SK-N-SH (cell line): ENCODE results near the gene APH1B. TPM values are rescaled to one million over a fixed set of nuclear protein-coding genes. Genes with fewer than 3 reads are reported as not detected.

Source experiments
- CTCF ChIA-PET: fragments of 300-600, 350-600 bp; formaldehyde crosslinking; extraction: SDS; loops from one replicate; lab custom pipeline; 2021; lab: Yijun Ruan, JAX
- POLR2A ChIA-PET: fragments of 350-600 bp; sonication (Branson Sonifier 250); formaldehyde crosslinking; extraction: SDS; loops from one replicate; lab custom pipeline; 2020; ENCODE audit warnings: antibody characterized with exemption, inconsistent platforms; lab: Yijun Ruan, JAX
- DNase-seq: peaks from one replicate; pipeline ENCODE4 v3.0.0; 2012
- H2AFZ ChIP-seq: fragments of 200-600 bp; sonication (generic); 2 replicates; pipeline ENCODE4 v1.8.1; 2016; ENCODE audit warnings: antibody characterized with exemption, mild to moderate bottlenecking, low read depth
- H3F3A ChIP-seq: fragments of 200-600 bp; sonication (generic); replicated peaks from 2 replicates; pipeline ENCODE3; 2016; ENCODE audit warnings: antibody characterized with exemption, mild to moderate bottlenecking; ENCODE audit not compliant: insufficient read depth
- H3K27ac ChIP-seq, 2 experiments: fragments of 200-500 bp in 1 of 2; fragments of 200-600 bp in 1 of 2; sonication (Bioruptor generic) in 1 of 2; sonication (generic), shearing (Covaris generic) in 1 of 2; 2 replicates each; pipeline versions ENCODE4 v1.5.1 to v1.6.1; 2014 to 2016; ENCODE audit warnings: low read depth in 2 of 2, inconsistent platforms in 1 of 2, low read length in 1 of 2, mild to moderate bottlenecking in 1 of 2, mixed read lengths in 1 of 2
- H3K27me3 ChIP-seq: fragments of 200-600 bp; sonication (generic), shearing (Covaris generic); 2 replicates; pipeline ENCODE4 v1.6.1; 2016; ENCODE audit warnings: mixed run types; ENCODE audit not compliant: insufficient read depth
- H3K36me3 ChIP-seq, 2 experiments: fragments of 200-500 bp in 1 of 2; fragments of 200-600 bp in 1 of 2; sonication (Bioruptor generic) in 1 of 2; sonication (generic) in 1 of 2; replicated peaks in 1 of 2; 2 replicates each; pipeline versions ENCODE3 to v1.5.1; 2014 to 2016; ENCODE audit warnings: low read length in 1 of 2, mild to moderate bottlenecking in 1 of 2; ENCODE audit not compliant: insufficient read depth in 2 of 2, control insufficient read depth in 1 of 2
- H3K4me1 ChIP-seq, 2 experiments: fragments of 200-500 bp in 1 of 2; fragments of 200-600 bp in 1 of 2; sonication (Bioruptor generic) in 1 of 2; sonication (generic), shearing (Covaris generic) in 1 of 2; 2 replicates each; pipeline versions ENCODE4 v1.5.1 to v1.6.1; 2014 to 2016; ENCODE audit warnings: low read depth in 1 of 2, low read length in 1 of 2, mixed run types in 1 of 2; ENCODE audit not compliant: insufficient read depth in 2 of 2, control insufficient read depth in 1 of 2
- H3K4me2 ChIP-seq: fragments of 200-600 bp; sonication (generic), shearing (Covaris generic); 2 replicates; pipeline ENCODE4 v1.6.1; 2017; ENCODE audit warnings: mixed run types
- H3K4me3 ChIP-seq, 2 experiments: fragments of 200-500 bp in 1 of 2; fragments of 200-600 bp in 1 of 2; sonication (Bioruptor generic) in 1 of 2; sonication (generic), shearing (Covaris generic) in 1 of 2; 2 replicates each; pipeline versions ENCODE4 v1.5.1 to v1.8.1; 2014 to 2016; ENCODE audit warnings: low read depth in 2 of 2, inconsistent platforms in 1 of 2, low read length in 1 of 2, mild to moderate bottlenecking in 1 of 2, mixed read lengths in 1 of 2, moderate library complexity in 1 of 2
- H3K79me2 ChIP-seq: fragments of 200-600 bp; sonication (generic); 2 replicates; pipeline ENCODE4 v1.8.1; 2017; ENCODE audit warnings: mild to moderate bottlenecking; ENCODE audit not compliant: insufficient read depth
- H3K9ac ChIP-seq: fragments of 200-600 bp; sonication (generic); 2 replicates; pipeline ENCODE4 v1.6.1; 2017; ENCODE audit warnings: mixed run types
- H3K9me2 ChIP-seq: fragments of 200-600 bp; sonication (generic); 2 replicates; pipeline ENCODE4 v1.6.1; 2017; ENCODE audit warnings: mixed run types
- H3K9me3 ChIP-seq: fragments of 200-600 bp; sonication (generic); 2 replicates; pipeline ENCODE4 v1.6.1; 2017; ENCODE audit warnings: mixed run types, mild to moderate bottlenecking, moderate library complexity
- H4K20me1 ChIP-seq: fragments of 200-600 bp; sonication (generic); 2 replicates; pipeline ENCODE4 v1.6.1; 2017; ENCODE audit warnings: mild to moderate bottlenecking, mixed run types; ENCODE audit not compliant: insufficient read depth
- CHD2 ChIP-seq: fragments of 150-350 bp; IDR thresholded peaks from 2 replicates; pipeline ENCODE4 v1.6.1; 2018; ENCODE audit warnings: low read length; ENCODE audit not compliant: partially characterized antibody
- CTCF ChIP-seq: fragments of 200-600 bp; sonication (generic); IDR thresholded peaks from 2 replicates; pipeline ENCODE4 v1.6.1; 2017; ENCODE audit warnings: antibody characterized with exemption, mild to moderate bottlenecking, moderate library complexity
- EZH2phosphoT487 ChIP-seq: fragments of 200-600 bp; sonication (generic); IDR thresholded peaks from 2 replicates; pipeline ENCODE4 v1.6.1; 2017; ENCODE audit warnings: low read depth, mixed run types, mild to moderate bottlenecking, antibody characterized with exemption, moderate library complexity, borderline replicate concordance
- FOSL2 ChIP-seq: IDR thresholded peaks from 2 replicates; pipeline ENCODE4 v1.4.0; 2012; ENCODE audit warnings: low read depth, mild to moderate bottlenecking, moderate library complexity, borderline replicate concordance
- GATA2 ChIP-seq: sonication (generic); formaldehyde crosslinking; IDR thresholded peaks from 2 replicates; pipeline ENCODE4 v1.5.0; 2020; ENCODE audit warnings: mild to moderate bottlenecking, missing genetic modification reagents
- IRF3 ChIP-seq: fragments of 150-350 bp; IDR thresholded peaks from 2 replicates; pipeline ENCODE4 v1.6.1; 2016; ENCODE audit warnings: mild to moderate bottlenecking, low read depth, low read length
- JUND ChIP-seq: IDR thresholded peaks from 2 replicates; pipeline ENCODE4 v1.4.0; 2012
- MAX ChIP-seq: IDR thresholded peaks from 2 replicates; pipeline ENCODE4 v1.4.0; 2012; ENCODE audit warnings: low read depth
- MXI1 ChIP-seq: IDR thresholded peaks from 2 replicates; pipeline ENCODE4 v1.6.1; 2012; ENCODE audit warnings: mild to moderate bottlenecking, low read depth, low read length, improper control_type of control experiment
- NFIC ChIP-seq: IDR thresholded peaks from 2 replicates; pipeline ENCODE4 v1.4.0; 2012; ENCODE audit warnings: borderline replicate concordance
- PBX3 ChIP-seq: IDR thresholded peaks from 2 replicates; pipeline ENCODE4; 2012
- POLR2AphosphoS5 ChIP-seq: IDR thresholded peaks from 2 replicates; pipeline ENCODE4 v1.6.1; 2012; ENCODE audit warnings: low read depth, low read length
- RCOR1 ChIP-seq: fragments of 150-350 bp; IDR thresholded peaks from 2 replicates; pipeline ENCODE4 v1.6.1; 2017; ENCODE audit warnings: antibody characterized with exemption, low read length
- RXRA ChIP-seq: IDR thresholded peaks from 2 replicates; pipeline ENCODE4 v1.4.0; 2012; ENCODE audit warnings: low read depth, mild to moderate bottlenecking, borderline replicate concordance
- TAF1 ChIP-seq: IDR thresholded peaks from 2 replicates; pipeline ENCODE4 v1.6.1; 2012; ENCODE audit warnings: low read depth, mild to moderate bottlenecking, low read length, moderate library complexity, borderline replicate concordance
- TEAD4 ChIP-seq: IDR thresholded peaks from 2 replicates; pipeline ENCODE4 v1.4.0; 2012; ENCODE audit warnings: mild to moderate bottlenecking, borderline replicate concordance; ENCODE audit not compliant: insufficient read depth
- USF1 ChIP-seq: IDR thresholded peaks from 2 replicates; pipeline ENCODE4 v1.4.0; 2012; ENCODE audit warnings: low read depth, borderline replicate concordance
- USF2 ChIP-seq: fragments of 150-350 bp; IDR thresholded peaks from 2 replicates; pipeline ENCODE4 v1.6.1; 2017; ENCODE audit warnings: antibody characterized with exemption, low read length, low read depth, borderline replicate concordance
- ZBTB33 ChIP-seq: IDR thresholded peaks from 2 replicates; pipeline ENCODE4 v1.4.0; 2012; ENCODE audit warnings: low read depth, borderline replicate concordance
- WGBS: methylation state at CpG from one replicate; pipeline ENCODE4 v1.1.6; 2017; ENCODE audit warnings: low lambda C conversion rate; 5-methylcytosine and 5-hydroxymethylcytosine counted together
- polyA plus RNA-seq, 3 experiments: library from polyadenylated mRNA; depleted of rRNA; stranded (reverse); fragments of >200 nt; gene quantifications; 2 replicates each; pipeline ENCODE4 v1.2.3, GENCODE V29; 2012

The APH1B gene
- polyA plus RNA-seq, 1 of the 3 experiments (the other 2 are of a cell fraction) = 7.6 TPM

GRCh38 chr15:63308947-63309346 lies 31.5 kb downstream of the APH1B start:
- no peak overlapping the region for H2AFZ ChIP-seq
- no peak overlapping the region for H3K4me2 ChIP-seq
- H3K27me3 ChIP-seq = no peaks in the 10 kb centered on the region
- no peaks in the 10 kb centered on the region for H3F3A ChIP-seq
- no peak for TF ChIP-seq TEAD4
- no peak for TF ChIP-seq IRF3
- TF ChIP-seq ZBTB33 = no peak
- no peak for TF ChIP-seq MXI1
- no peak for TF ChIP-seq CHD2
- TF ChIP-seq JUND = no peak
- TF ChIP-seq PBX3 = no peak
- TF ChIP-seq GATA2 = no peak
- no peak for TF ChIP-seq CTCF
- TF ChIP-seq FOSL2 = no peak
- TF ChIP-seq USF2 = no peak
- TF ChIP-seq MAX = no peak
- TF ChIP-seq RCOR1 = no peak
- TF ChIP-seq RXRA = no peak
- TF ChIP-seq TAF1 = no peak
- no peak for TF ChIP-seq POLR2AphosphoS5
- TF ChIP-seq EZH2phosphoT487 = no peak
- no peak for TF ChIP-seq USF1
- no peak for TF ChIP-seq NFIC
- no peaks in the 10 kb centered on the region for H4K20me1 ChIP-seq
- CTCF ChIA-PET = interaction anchor here (1.1 to 5.4 kb wide), 4 partner anchors 15 to 737 kb away, joined by 3 to 32 read pairs (median 3); partner anchors contain the start of gene DAPK2
- POLR2A ChIA-PET = no interaction called here
- no peaks in the 10 kb centered on the region for H3K9me3 ChIP-seq
- no peak overlapping the region for H3K9ac ChIP-seq
- H3K79me2 ChIP-seq = no peaks in the 10 kb centered on the region
- DNase-seq = no peak
- H3K9me2 ChIP-seq = no peaks in the 10 kb centered on the region
- H3K36me3 ChIP-seq = peaks cover 11 to 13% of the 10 kb centered on the region in 2 experiments
- WGBS = 76% methylated on average over 2 of the region's 2 CpGs
- no peak overlapping the region for H3K4me3 ChIP-seq
- H3K4me1 ChIP-seq = peaks cover 0 to 14% of the 10 kb centered on the region in 2 experiments; a peak in 3 of 4 replicates
- no peak overlapping the region for H3K27ac ChIP-seq
